GM12878 (cell line): ENCODE data around the gene KIRREL3. TPM values are rescaled to one million over a fixed set of nuclear protein-coding genes. Genes with fewer than 3 reads are reported as not detected.

Source experiments
- ATAC-seq: fragments of 200-7000 bp; cut with Tn5 transposase; 3 replicates; pipeline ENCODE4 v1.9.1; 2020; ENCODE audit warnings: mild to moderate bottlenecking, moderate library complexity
- BruUV-seq: library from RNA; stranded (reverse); fragments of 400-500 nt; replicated peaks from 2 replicates; lab custom pipeline; 2021; lab: Mats Ljungman, UMichigan
- CTCF ChIA-PET: fragments of 300-600 bp; sonication (Branson Sonifier 250); formaldehyde crosslinking; extraction: SDS; loops from one replicate; lab custom pipeline; 2021; ENCODE audit warnings: inconsistent platforms; lab: Yijun Ruan, JAX
- POLR2A ChIA-PET: fragments of 350-600 bp; formaldehyde crosslinking; extraction: SDS; loops from one replicate; lab custom pipeline; 2021; ENCODE audit warnings: inconsistent platforms; lab: Charles Lee
- RAD21 ChIA-PET: fragments of 300-600 bp; sonication (Branson Sonifier 250); formaldehyde crosslinking; loops from one replicate; lab custom pipeline; 2023; ENCODE audit warnings: antibody characterized with exemption; ENCODE audit not compliant: unreplicated experiment; lab: Charles Lee
- SMC1A ChIA-PET: fragments of 300-600 bp; sonication (Branson Sonifier 250); formaldehyde crosslinking; loops from one replicate; lab custom pipeline; 2023; ENCODE audit not compliant: unreplicated experiment, uncharacterized antibody; lab: Charles Lee
- DNase-seq: peaks from one replicate; pipeline ENCODE4 v3.0.0-alpha.2; 2011; ENCODE audit warnings: low read depth, low spot score
- FAIRE-seq: peaks from 3 replicates; lab custom pipeline; 2011; peaks lifted over from hg19 to GRCh38; lab: Jason Lieb, UNC
- H2AFZ ChIP-seq: 2 replicates; pipeline ENCODE4 v1.6.0; 2011; ENCODE audit warnings: low read depth, low read length, control low read depth; ENCODE audit not compliant: control insufficient read depth
- H3K27ac ChIP-seq: 2 replicates; pipeline ENCODE4 v1.5.1; 2011; ENCODE audit warnings: control low read depth; ENCODE audit not compliant: control insufficient read depth, insufficient read depth
- H3K27me3 ChIP-seq, 2 experiments: replicated peaks in 1 of 2; 2 replicates each; pipeline versions ENCODE4 v1.6.0 to v1.6.1; 2011; ENCODE audit warnings: low read length in 1 of 2; ENCODE audit not compliant: control insufficient read depth in 2 of 2, insufficient read depth in 2 of 2
- H3K36me3 ChIP-seq, 2 experiments: 2 replicates each; pipeline ENCODE4 v1.5.1; 2011; ENCODE audit warnings: low read length in 1 of 2; ENCODE audit not compliant: control insufficient read depth in 2 of 2, insufficient read depth in 2 of 2
- H3K4me1 ChIP-seq: 2 replicates; pipeline ENCODE4 v1.6.1; 2011; ENCODE audit warnings: mild to moderate bottlenecking, low read length, moderate library complexity, mixed read lengths; ENCODE audit not compliant: control insufficient read depth, insufficient read depth
- H3K4me2 ChIP-seq: 2 replicates; pipeline ENCODE4 v1.6.0; 2011; ENCODE audit warnings: control low read depth; ENCODE audit not compliant: control insufficient read depth, insufficient read depth
- H3K4me3 ChIP-seq: fragments of 200-600 bp; sonication (generic); 2 replicates; pipeline ENCODE4 v1.5.1; 2016
- H3K79me2 ChIP-seq: 2 replicates; pipeline ENCODE4 v1.6.0; 2011; ENCODE audit warnings: low read length; ENCODE audit not compliant: control insufficient read depth, insufficient read depth
- H3K9ac ChIP-seq: 2 replicates; pipeline ENCODE4 v1.8.0; 2011; ENCODE audit warnings: low read length, control low read depth, mixed read lengths; ENCODE audit not compliant: control insufficient read depth, insufficient read depth
- H3K9me3 ChIP-seq: replicated peaks from 3 replicates; pipeline ENCODE4 v1.5.1; 2011; ENCODE audit warnings: mild to moderate bottlenecking, low read length; ENCODE audit not compliant: control insufficient read depth, insufficient read depth
- H4K20me1 ChIP-seq: 2 replicates; pipeline ENCODE4 v1.6.0; 2011; ENCODE audit not compliant: control insufficient read depth, insufficient read depth
- ASH2L ChIP-seq: fragments of 300-600, 200-600 bp; sonication (generic); IDR thresholded peaks from 2 replicates; pipeline ENCODE4 v1.6.1; 2017; ENCODE audit warnings: low read depth, mild to moderate bottlenecking, borderline replicate concordance
- EP300 ChIP-seq, 2 experiments: fragments of 150-350 bp in 1 of 2; IDR thresholded peaks; 2 replicates each; pipeline ENCODE4 v1.6.1; 2011 to 2012; ENCODE audit warnings: low read depth in 2 of 2, low read length in 2 of 2, borderline replicate concordance in 1 of 2, improper control_type of control experiment in 1 of 2, inconsistent platforms in 1 of 2; ENCODE audit not compliant: control insufficient read depth in 1 of 2
- TARDBP ChIP-seq: IDR thresholded peaks from 2 replicates; pipeline ENCODE4 v1.6.1; 2016; ENCODE audit warnings: borderline replicate concordance
- WGBS: methylation state at CpG from one replicate; pipeline ENCODE4 v1.1.6; 2016; ENCODE audit warnings: low lambda C conversion rate; ENCODE audit not compliant: insufficient replicate concordance, insufficient coverage; ENCODE audit errors: missing lambda C conversion rate; 5-methylcytosine and 5-hydroxymethylcytosine counted together
- in situ Hi-C: fragments of 300-500 bp; cut with MboI; formaldehyde crosslinking; loops from 9 replicates; pipeline ENCODE4 v1.14.3; 2018; ENCODE audit warnings: mixed read lengths
- intact Hi-C: fragments of 100-400 bp; cut with micrococcal nuclease; formaldehyde crosslinking; loops from one replicate; pipeline ENCODE4 v1.14.2; 2022; ENCODE audit not compliant: unreplicated experiment
- polyA plus RNA-seq, 11 experiments: library from polyadenylated mRNA; depleted of rRNA in 4 of 11; unstranded in 6 of 11; stranded (reverse) in 5 of 11; fragments of >200 nt; fragmentation: Nextera tagmentation in 4 of 11; fragmentation: Illumina TruSeq in 1 of 11; extraction: Ambion mirVana in 4 of 11; extraction: Trizol in 1 of 11; gene quantifications; 1 replicate in 1 of 11; 2 replicates in 10 of 11; pipeline versions ENCODE4 v1.2.1 to v1.2.3, GENCODE V29; 2011 to 2016; ENCODE audit warnings: inconsistent platforms in 2 of 11, missing spikeins in 2 of 11, low read depth in 1 of 11
- total RNA-seq, 4 experiments: library from RNA; depleted of rRNA in 3 of 4; stranded (reverse); fragments of >200 nt in 3 of 4; fragmentation: Illumina TruSeq in 1 of 4; extraction: Trizol in 1 of 4; gene quantifications; 2 replicates each; pipeline versions ENCODE4 v1.2.1 to v1.2.3, GENCODE V29; 2013 to 2021
- TF ChIP-seq, protein P1 (sequence below): fragments of 450-650 bp; IDR thresholded peaks from 2 replicates; pipeline ENCODE4 v1.6.1; 2017; ENCODE audit warnings: mild to moderate bottlenecking, moderate library complexity
- TF ChIP-seq, protein P2 (sequence below): IDR thresholded peaks from 2 replicates; pipeline ENCODE4 v1.6.1; 2012; ENCODE audit warnings: low read depth, low read length, improper control_type of control experiment
- TF ChIP-seq, protein P3 (sequence below): IDR thresholded peaks from 2 replicates; pipeline ENCODE4 v1.6.1; 2012; ENCODE audit warnings: mild to moderate bottlenecking, low read depth, low read length
- TF ChIP-seq, protein P4 (sequence below): fragments of 450-650 bp; IDR thresholded peaks from 2 replicates; pipeline ENCODE4 v1.6.1; 2018; ENCODE audit warnings: mild to moderate bottlenecking, low read depth, moderate library complexity; ENCODE audit not compliant: partially characterized antibody

The KIRREL3 gene
- total and polyA plus RNA-seq, 10 of the 15 experiments (the other 5 are each of a cell fraction or from before 2014, with no cell fraction given) = under 0.01 TPM; not detected in 9

DNA sequence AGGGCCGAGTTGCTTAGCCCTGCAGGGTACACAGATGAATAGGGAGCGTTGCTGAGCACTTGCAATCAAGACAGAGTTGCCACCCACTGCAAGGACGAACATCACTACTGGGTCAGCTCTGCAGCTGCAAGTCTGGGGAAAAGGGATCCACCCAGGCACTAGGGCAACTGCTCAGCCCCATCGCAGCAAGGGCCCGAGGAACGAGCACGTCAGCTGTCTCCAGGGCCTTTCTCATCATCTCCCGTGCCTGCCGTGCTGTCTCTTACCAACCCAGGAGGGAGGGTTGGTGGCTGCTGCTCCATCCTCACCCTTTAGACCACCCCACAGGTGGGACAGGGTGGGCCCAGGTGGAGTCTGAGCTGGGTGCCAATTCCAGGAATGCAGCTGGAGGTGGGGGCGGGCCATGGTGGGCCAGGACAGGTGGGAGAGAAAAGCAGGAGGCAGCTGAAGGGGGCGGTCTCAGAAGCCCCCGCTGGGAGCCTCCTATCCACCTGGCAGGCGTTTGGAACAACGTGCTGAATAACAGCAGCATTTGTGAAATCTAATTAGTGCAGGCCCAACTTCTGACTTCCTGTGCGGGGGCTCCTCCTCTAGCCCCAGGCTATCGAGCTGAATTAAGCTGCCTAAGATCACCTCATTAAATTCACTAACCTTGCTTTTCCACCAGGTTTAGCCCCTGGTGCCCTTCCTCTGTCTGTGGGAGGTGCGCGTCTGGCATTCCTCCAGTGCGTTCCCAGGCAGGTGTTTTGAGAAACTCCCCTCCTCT, 392.6 kb downstream of the KIRREL3 start:
- FAIRE-seq (no peak), DNase-seq (no peak), ATAC-seq (no peak)
- SMC1A ChIA-PET = interaction anchor here (0.9 to 1.2 kb wide), 2 partner anchors 383 to 466 kb away, joined by 4 to 5 read pairs; no protein-coding TSS in a partner anchor
- H3K4me2 ChIP-seq = no peak overlapping the region
- H3K4me1 ChIP-seq = no peaks in the 10 kb centered on the region
- no peak overlapping the region for H3K4me3 ChIP-seq
- no peaks in the 10 kb centered on the region for H3K9me3 ChIP-seq
- CTCF ChIA-PET = interaction anchor here (0.6 to 2.3 kb wide), 8 partner anchors 17 to 466 kb away, joined by 3 to 13 read pairs (median 4); no protein-coding TSS in a partner anchor
- no peaks in the 10 kb centered on the region for H3K36me3 ChIP-seq
- POLR2A ChIA-PET = interaction anchor here (0.6 kb wide), 1 partner anchor 291 kb away, joined by 4 read pairs; no protein-coding TSS in a partner anchor
- 14% methylated on average over 16 of the region's 19 CpGs for WGBS
- BruUV-seq = no TSS peak
- intact Hi-C loops (loop anchor here (1.0 to 10.0 kb wide), 6 partner anchors 94 to 737 kb away; no protein-coding TSS in a partner anchor), in situ Hi-C loops (no loop called here)
- H3K27me3 ChIP-seq = peaks cover 2% of the 10 kb centered on the region in 2 experiments; a peak in 2 of 4 replicates
- no peak overlapping the region for H3K9ac ChIP-seq
- RAD21 ChIA-PET = interaction anchor here (1.1 to 1.7 kb wide), 2 partner anchors 383 to 466 kb away, joined by 3 to 5 read pairs; no protein-coding TSS in a partner anchor
- H2AFZ ChIP-seq = no peak overlapping the region
- no peaks in the 10 kb centered on the region for H4K20me1 ChIP-seq
- H3K27ac ChIP-seq = no peak overlapping the region
- H3K79me2 ChIP-seq = no peaks in the 10 kb centered on the region
- TF ChIP-seq, protein P1, sequence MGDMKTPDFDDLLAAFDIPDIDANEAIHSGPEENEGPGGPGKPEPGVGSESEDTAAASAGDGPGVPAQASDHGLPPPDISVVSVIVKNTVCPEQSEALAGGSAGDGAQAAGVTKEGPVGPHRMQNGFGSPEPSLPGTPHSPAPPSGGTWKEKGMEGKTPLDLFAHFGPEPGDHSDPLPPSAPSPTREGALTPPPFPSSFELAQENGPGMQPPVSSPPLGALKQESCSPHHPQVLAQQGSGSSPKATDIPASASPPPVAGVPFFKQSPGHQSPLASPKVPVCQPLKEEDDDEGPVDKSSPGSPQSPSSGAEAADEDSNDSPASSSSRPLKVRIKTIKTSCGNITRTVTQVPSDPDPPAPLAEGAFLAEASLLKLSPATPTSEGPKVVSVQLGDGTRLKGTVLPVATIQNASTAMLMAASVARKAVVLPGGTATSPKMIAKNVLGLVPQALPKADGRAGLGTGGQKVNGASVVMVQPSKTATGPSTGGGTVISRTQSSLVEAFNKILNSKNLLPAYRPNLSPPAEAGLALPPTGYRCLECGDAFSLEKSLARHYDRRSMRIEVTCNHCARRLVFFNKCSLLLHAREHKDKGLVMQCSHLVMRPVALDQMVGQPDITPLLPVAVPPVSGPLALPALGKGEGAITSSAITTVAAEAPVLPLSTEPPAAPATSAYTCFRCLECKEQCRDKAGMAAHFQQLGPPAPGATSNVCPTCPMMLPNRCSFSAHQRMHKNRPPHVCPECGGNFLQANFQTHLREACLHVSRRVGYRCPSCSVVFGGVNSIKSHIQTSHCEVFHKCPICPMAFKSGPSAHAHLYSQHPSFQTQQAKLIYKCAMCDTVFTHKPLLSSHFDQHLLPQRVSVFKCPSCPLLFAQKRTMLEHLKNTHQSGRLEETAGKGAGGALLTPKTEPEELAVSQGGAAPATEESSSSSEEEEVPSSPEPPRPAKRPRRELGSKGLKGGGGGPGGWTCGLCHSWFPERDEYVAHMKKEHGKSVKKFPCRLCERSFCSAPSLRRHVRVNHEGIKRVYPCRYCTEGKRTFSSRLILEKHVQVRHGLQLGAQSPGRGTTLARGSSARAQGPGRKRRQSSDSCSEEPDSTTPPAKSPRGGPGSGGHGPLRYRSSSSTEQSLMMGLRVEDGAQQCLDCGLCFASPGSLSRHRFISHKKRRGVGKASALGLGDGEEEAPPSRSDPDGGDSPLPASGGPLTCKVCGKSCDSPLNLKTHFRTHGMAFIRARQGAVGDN = no peak
- TF ChIP-seq, protein P2, sequence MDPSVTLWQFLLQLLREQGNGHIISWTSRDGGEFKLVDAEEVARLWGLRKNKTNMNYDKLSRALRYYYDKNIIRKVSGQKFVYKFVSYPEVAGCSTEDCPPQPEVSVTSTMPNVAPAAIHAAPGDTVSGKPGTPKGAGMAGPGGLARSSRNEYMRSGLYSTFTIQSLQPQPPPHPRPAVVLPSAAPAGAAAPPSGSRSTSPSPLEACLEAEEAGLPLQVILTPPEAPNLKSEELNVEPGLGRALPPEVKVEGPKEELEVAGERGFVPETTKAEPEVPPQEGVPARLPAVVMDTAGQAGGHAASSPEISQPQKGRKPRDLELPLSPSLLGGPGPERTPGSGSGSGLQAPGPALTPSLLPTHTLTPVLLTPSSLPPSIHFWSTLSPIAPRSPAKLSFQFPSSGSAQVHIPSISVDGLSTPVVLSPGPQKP = no peak
- TF ChIP-seq ASH2L (no peak), TARDBP (no peak), EP300 (IDR thresholded peaks at IDR 0.05; ENCODE audit: borderline replicate concordance in 1 of 2, control insufficient read depth in 1 of 2, low read depth in 2 of 2, low read length in 2 of 2) (no peak)
- TF ChIP-seq, protein P3, sequence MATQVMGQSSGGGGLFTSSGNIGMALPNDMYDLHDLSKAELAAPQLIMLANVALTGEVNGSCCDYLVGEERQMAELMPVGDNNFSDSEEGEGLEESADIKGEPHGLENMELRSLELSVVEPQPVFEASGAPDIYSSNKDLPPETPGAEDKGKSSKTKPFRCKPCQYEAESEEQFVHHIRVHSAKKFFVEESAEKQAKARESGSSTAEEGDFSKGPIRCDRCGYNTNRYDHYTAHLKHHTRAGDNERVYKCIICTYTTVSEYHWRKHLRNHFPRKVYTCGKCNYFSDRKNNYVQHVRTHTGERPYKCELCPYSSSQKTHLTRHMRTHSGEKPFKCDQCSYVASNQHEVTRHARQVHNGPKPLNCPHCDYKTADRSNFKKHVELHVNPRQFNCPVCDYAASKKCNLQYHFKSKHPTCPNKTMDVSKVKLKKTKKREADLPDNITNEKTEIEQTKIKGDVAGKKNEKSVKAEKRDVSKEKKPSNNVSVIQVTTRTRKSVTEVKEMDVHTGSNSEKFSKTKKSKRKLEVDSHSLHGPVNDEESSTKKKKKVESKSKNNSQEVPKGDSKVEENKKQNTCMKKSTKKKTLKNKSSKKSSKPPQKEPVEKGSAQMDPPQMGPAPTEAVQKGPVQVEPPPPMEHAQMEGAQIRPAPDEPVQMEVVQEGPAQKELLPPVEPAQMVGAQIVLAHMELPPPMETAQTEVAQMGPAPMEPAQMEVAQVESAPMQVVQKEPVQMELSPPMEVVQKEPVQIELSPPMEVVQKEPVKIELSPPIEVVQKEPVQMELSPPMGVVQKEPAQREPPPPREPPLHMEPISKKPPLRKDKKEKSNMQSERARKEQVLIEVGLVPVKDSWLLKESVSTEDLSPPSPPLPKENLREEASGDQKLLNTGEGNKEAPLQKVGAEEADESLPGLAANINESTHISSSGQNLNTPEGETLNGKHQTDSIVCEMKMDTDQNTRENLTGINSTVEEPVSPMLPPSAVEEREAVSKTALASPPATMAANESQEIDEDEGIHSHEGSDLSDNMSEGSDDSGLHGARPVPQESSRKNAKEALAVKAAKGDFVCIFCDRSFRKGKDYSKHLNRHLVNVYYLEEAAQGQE = no peak
- TF ChIP-seq, protein P4, sequence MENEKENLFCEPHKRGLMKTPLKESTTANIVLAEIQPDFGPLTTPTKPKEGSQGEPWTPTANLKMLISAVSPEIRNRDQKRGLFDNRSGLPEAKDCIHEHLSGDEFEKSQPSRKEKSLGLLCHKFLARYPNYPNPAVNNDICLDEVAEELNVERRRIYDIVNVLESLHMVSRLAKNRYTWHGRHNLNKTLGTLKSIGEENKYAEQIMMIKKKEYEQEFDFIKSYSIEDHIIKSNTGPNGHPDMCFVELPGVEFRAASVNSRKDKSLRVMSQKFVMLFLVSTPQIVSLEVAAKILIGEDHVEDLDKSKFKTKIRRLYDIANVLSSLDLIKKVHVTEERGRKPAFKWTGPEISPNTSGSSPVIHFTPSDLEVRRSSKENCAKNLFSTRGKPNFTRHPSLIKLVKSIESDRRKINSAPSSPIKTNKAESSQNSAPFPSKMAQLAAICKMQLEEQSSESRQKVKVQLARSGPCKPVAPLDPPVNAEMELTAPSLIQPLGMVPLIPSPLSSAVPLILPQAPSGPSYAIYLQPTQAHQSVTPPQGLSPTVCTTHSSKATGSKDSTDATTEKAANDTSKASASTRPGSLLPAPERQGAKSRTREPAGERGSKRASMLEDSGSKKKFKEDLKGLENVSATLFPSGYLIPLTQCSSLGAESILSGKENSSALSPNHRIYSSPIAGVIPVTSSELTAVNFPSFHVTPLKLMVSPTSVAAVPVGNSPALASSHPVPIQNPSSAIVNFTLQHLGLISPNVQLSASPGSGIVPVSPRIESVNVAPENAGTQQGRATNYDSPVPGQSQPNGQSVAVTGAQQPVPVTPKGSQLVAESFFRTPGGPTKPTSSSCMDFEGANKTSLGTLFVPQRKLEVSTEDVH = no peak
